Panc1 (cell line): Measurements from ENCODE around the gene FAM118A.

Source experiments
- POLR2AphosphoS5 ChIP-seq: IDR thresholded peaks from 2 replicates; pipeline ENCODE4 v1.6.1; 2012; ENCODE audit warnings: mild to moderate bottlenecking, low read depth, low read length, moderate library complexity
- REST ChIP-seq, 2 experiments: IDR thresholded peaks; 2 replicates each; pipeline ENCODE4 v1.6.1; 2011 to 2012; ENCODE audit warnings: low read depth in 2 of 2, control low read depth in 1 of 2, low read length in 1 of 2, mild to moderate bottlenecking in 1 of 2, moderate library complexity in 1 of 2; ENCODE audit not compliant: insufficient read depth in 1 of 2
- SIN3A ChIP-seq: IDR thresholded peaks from 2 replicates; pipeline ENCODE4 v1.6.1; 2012; ENCODE audit warnings: low read depth, mild to moderate bottlenecking, low read length, moderate library complexity, borderline replicate concordance; ENCODE audit not compliant: insufficient read depth
- TCF7L2 ChIP-seq: IDR thresholded peaks from 2 replicates; pipeline ENCODE4 v1.6.1; 2011; ENCODE audit warnings: mild to moderate bottlenecking, low read depth, low read length, inconsistent platforms
- TF ChIP-seq, protein P1 (sequence below): fragments of 450-650 bp; IDR thresholded peaks from 2 replicates; pipeline ENCODE4 v1.5.1; 2017; ENCODE audit warnings: mild to moderate bottlenecking

GRCh38 chr22:45262931-45263462 is 46.7 kb upstream of the FAM118A start:
- TF ChIP-seq, protein P1, sequence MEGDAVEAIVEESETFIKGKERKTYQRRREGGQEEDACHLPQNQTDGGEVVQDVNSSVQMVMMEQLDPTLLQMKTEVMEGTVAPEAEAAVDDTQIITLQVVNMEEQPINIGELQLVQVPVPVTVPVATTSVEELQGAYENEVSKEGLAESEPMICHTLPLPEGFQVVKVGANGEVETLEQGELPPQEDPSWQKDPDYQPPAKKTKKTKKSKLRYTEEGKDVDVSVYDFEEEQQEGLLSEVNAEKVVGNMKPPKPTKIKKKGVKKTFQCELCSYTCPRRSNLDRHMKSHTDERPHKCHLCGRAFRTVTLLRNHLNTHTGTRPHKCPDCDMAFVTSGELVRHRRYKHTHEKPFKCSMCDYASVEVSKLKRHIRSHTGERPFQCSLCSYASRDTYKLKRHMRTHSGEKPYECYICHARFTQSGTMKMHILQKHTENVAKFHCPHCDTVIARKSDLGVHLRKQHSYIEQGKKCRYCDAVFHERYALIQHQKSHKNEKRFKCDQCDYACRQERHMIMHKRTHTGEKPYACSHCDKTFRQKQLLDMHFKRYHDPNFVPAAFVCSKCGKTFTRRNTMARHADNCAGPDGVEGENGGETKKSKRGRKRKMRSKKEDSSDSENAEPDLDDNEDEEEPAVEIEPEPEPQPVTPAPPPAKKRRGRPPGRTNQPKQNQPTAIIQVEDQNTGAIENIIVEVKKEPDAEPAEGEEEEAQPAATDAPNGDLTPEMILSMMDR: no peak
- no peak for TF ChIP-seq POLR2AphosphoS5
- no peak for TF ChIP-seq SIN3A
- no peak for TF ChIP-seq REST (IDR thresholded peaks at IDR 0.05; ENCODE audit: insufficient read depth in 1 of 2, low read depth in 2 of 2, low read length in 1 of 2)
- no peak for TF ChIP-seq TCF7L2
